DOHH2 (cell line): ENCODE data around the gene TBC1D22A.

ENCODE experiments used
- H3F3A ChIP-seq: fragments of 200-600 bp; sonication (generic), shearing (Covaris generic); 2 replicates; pipeline ENCODE4 v1.6.0; 2016; ENCODE audit warnings: antibody characterized with exemption, mild to moderate bottlenecking; ENCODE audit not compliant: control insufficient read depth, insufficient read depth
- H3K27ac ChIP-seq: fragments of 200-600 bp; sonication (generic); 2 replicates; pipeline ENCODE4 v1.5.1; 2014; ENCODE audit warnings: low read depth, mild to moderate bottlenecking, low read length, moderate library complexity
- H3K27me3 ChIP-seq: fragments of 200-600 bp; sonication (generic); 2 replicates; pipeline ENCODE4 v1.6.1; 2014; ENCODE audit warnings: mild to moderate bottlenecking, low read length, mixed read lengths; ENCODE audit not compliant: control insufficient read depth
- H3K36me3 ChIP-seq: fragments of 200-600 bp; sonication (generic); 2 replicates; pipeline ENCODE4 v1.6.1; 2014; ENCODE audit warnings: mild to moderate bottlenecking, low read length, moderate library complexity, mixed read lengths; ENCODE audit not compliant: control insufficient read depth
- H3K4me1 ChIP-seq: fragments of 200-600 bp; sonication (generic); 2 replicates; pipeline ENCODE4 v1.6.1; 2014; ENCODE audit warnings: mild to moderate bottlenecking, low read length, mixed read lengths; ENCODE audit not compliant: control insufficient read depth
- H3K4me2 ChIP-seq: fragments of 200-600 bp; sonication (generic); 2 replicates; pipeline ENCODE4 v1.6.0; 2014; ENCODE audit warnings: mild to moderate bottlenecking, low read length, moderate library complexity
- H3K4me3 ChIP-seq: fragments of 200-600 bp; sonication (generic); 2 replicates; pipeline ENCODE4 v1.5.1; 2014; ENCODE audit warnings: mild to moderate bottlenecking, low read length, mixed read lengths
- H3K79me2 ChIP-seq: fragments of 200-600 bp; sonication (generic); 2 replicates; pipeline ENCODE4 v1.6.1; 2014; ENCODE audit warnings: mild to moderate bottlenecking, low read length, mixed read lengths; ENCODE audit not compliant: control insufficient read depth
- H3K9me2 ChIP-seq: fragments of 200-600 bp; sonication (generic); replicated peaks from 2 replicates; pipeline ENCODE4 v1.6.1; 2014; ENCODE audit warnings: mild to moderate bottlenecking, low read length, mixed read lengths; ENCODE audit not compliant: control insufficient read depth
- H3K9me3 ChIP-seq: fragments of 200-600 bp; sonication (generic); 2 replicates; pipeline ENCODE4 v1.6.1; 2014; ENCODE audit warnings: antibody characterized with exemption, low read length, mixed read lengths; ENCODE audit not compliant: control insufficient read depth, insufficient read depth
- H4K20me1 ChIP-seq: fragments of 200-600 bp; sonication (generic); 2 replicates; pipeline ENCODE4 v1.6.0; 2014; ENCODE audit warnings: low read depth, mild to moderate bottlenecking, antibody characterized with exemption, low read length, moderate library complexity; ENCODE audit not compliant: control insufficient read depth, insufficient read depth
- CTCF ChIP-seq: fragments of 200-600 bp; sonication (generic); IDR thresholded peaks from one replicate; pipeline ENCODE4 v1.5.1; 2014; ENCODE audit warnings: antibody characterized with exemption, mild to moderate bottlenecking, low read depth, low read length; ENCODE audit not compliant: poor library complexity, severe bottlenecking
- EZH2phosphoT487 ChIP-seq: fragments of 200-600 bp; sonication (generic); IDR thresholded peaks from 2 replicates; pipeline ENCODE4 v1.6.1; 2017; ENCODE audit warnings: borderline replicate concordance, mild to moderate bottlenecking, antibody characterized with exemption, low read length, moderate library complexity, mixed read lengths

Gene TBC1D22A

DNA sequence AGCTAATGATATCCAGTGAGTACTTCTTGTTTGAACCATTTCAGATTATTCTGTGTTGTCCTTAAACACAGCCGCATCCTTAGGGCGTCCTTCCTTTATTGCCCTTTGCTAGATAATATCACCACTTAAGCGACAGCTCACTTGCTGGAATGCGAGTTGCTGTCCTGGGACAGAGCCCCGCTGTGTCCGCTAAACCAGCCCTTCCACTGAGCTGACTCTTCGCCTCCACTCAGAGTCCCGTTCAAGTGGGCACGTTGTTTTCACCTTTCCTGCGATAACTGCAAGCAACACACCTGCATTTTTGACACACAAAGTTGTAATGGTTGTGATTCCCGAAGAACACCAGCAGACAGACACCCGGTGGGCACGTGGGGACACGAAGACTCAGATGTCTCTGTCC is 140.0 kb downstream of the TBC1D22A start:
- H3K27me3 ChIP-seq = no peaks in the 10 kb centered on the region
- no peak overlapping the region for H3K27ac ChIP-seq
- H3K4me1 ChIP-seq = no peaks in the 10 kb centered on the region
- H3K36me3 ChIP-seq = peaks cover 51% of the 10 kb centered on the region
- H4K20me1 ChIP-seq = peaks cover 4% of the 10 kb centered on the region; the same call in 1 of the 2 replicates
- peaks cover 55% of the 10 kb centered on the region for H3K79me2 ChIP-seq
- no peaks in the 10 kb centered on the region for H3K9me3 ChIP-seq
- H3F3A ChIP-seq = no peaks in the 10 kb centered on the region
- H3K9me2 ChIP-seq = no peaks in the 10 kb centered on the region
- H3K4me2 ChIP-seq = no peak overlapping the region
- H3K4me3 ChIP-seq = no peak overlapping the region
- TF ChIP-seq EZH2phosphoT487 = no peak
- TF ChIP-seq CTCF = no peak

GRCh38 chr22:46902998-46903916 is 140.8 kb downstream of the TBC1D22A start:
- Histone ChIP-seq H3K4me2 (no peak overlapping the region), H3K9me2 (no peaks in the 10 kb centered on the region), H3K4me3 (no peak overlapping the region), H3K9me3 (no peaks in the 10 kb centered on the region), H3F3A (no peaks in the 10 kb centered on the region), H3K27me3 (no peaks in the 10 kb centered on the region), H4K20me1 (peaks cover 4% of the 10 kb centered on the region; the same call in 1 of the 2 replicates), H3K4me1 (no peaks in the 10 kb centered on the region), H3K79me2 (peaks cover 52% of the 10 kb centered on the region), H3K36me3 (peaks cover 52% of the 10 kb centered on the region), H3K27ac (no peak overlapping the region)
- TF ChIP-seq EZH2phosphoT487 (no peak), CTCF (no peak)

GRCh38 chr22:46905415-46905814 is 143.0 kb downstream of the TBC1D22A start:
- no peaks in the 10 kb centered on the region for H3K9me2 ChIP-seq

More at GRCh38 chr22:46905415-46905814, 143.0 kb downstream of the TBC1D22A start:
- Histone ChIP-seq H3K4me2 (no peak overlapping the region), H3F3A (no peaks in the 10 kb centered on the region), H3K4me3 (no peak overlapping the region), H3K27me3 (no peaks in the 10 kb centered on the region), H4K20me1 (no peaks in the 10 kb centered on the region; the same call in 1 of the 2 replicates), H3K79me2 (peaks cover 45% of the 10 kb centered on the region), H3K9me3 (no peaks in the 10 kb centered on the region), H3K36me3 (peaks cover 51% of the 10 kb centered on the region), H3K27ac (no peak overlapping the region), H3K4me1 (no peaks in the 10 kb centered on the region)
- TF ChIP-seq EZH2phosphoT487 = no peak
- TF ChIP-seq CTCF = no peak
